HG03520 (cell line): ENCODE data around the gene PRR23B.

Experiments
- ATAC-seq: cut with Tn5 transposase; IDR thresholded peaks from one replicate; pipeline ENCODE4 v1.9.1; 2021; ENCODE audit warnings: mild to moderate bottlenecking, moderate library complexity; ENCODE audit not compliant: unreplicated experiment

PRR23B gene

GRCh38 chr3:138975351-138975750, 45.4 kb downstream of the PRR23B start:
- ATAC-seq = no peak

DNA sequence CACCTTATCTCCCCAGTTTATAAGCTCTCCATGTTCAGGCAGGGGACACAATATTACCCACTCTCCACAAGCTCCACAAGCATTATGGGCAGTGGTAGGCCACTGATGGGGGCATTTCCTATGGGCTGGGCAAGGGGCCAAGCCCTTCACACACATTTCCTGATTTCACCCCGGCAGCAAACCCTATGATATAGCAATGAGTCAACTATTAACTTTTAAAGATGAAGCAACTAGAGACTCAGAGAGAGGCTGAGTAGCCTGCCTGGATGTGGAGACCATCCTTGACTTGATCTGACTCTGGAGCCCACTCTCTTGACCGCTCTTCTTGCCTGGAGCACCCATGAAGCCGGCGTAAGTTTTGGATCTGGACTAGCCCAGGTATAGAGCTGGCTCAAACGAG, 46.3 kb downstream of the PRR23B start:
- ATAC-seq = no peak

DNA sequence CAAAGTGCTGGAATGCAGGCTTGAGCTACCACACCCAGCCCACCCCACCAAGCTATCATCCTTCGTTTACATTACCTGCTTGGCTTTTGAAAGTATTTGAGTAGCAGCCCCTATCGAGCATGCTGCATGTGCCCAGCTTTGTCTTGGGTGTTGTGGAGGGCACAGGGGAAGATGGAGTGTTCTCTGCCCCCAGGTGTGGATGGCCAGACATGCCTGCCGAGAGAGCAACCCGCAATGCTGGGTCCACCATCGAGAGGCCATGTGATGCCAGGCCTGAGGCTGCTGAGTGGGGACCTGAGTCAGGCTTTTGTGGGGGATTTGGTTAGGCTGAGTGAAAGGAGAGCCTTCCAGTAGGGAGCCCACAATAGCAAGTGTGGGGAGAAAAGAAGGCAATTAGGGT, 47.8 kb downstream of the PRR23B start:
- ATAC-seq = no peak

DNA sequence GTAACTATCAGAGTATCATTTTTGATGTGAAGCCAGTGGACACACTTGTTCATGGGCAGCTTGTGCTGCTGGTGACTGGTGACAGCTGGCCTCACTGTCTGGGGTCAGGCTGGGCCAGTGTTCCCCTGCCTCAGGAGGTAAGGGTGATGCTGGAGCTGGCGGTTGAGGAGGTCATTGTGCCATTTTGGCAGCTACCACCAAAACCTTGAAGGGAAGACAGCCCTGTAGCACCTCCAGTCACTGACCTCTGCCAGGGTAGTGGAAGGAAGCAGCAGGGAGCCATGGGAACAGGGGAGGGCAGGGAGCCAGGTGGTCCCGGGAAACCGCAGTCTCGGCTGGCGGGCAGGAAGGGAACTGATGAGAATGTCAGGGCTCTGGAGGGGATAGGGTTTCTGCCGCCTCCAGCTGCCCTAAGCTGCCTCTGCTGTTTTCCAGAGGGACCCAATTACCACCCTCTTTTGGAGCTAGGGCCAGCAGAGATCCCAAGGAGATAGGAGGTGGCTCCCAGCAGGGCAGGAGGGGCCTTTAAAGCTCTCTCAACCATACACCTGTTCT, 48.9 kb downstream of the PRR23B start:
- ATAC-seq = no peak
